ENCODE results near the gene PANK1.

Gene PANK1

GRCh38 chr10:89615112-89615511 is 29.9 kb downstream of the PANK1 start:
- no peak for DNase-seq

DNA sequence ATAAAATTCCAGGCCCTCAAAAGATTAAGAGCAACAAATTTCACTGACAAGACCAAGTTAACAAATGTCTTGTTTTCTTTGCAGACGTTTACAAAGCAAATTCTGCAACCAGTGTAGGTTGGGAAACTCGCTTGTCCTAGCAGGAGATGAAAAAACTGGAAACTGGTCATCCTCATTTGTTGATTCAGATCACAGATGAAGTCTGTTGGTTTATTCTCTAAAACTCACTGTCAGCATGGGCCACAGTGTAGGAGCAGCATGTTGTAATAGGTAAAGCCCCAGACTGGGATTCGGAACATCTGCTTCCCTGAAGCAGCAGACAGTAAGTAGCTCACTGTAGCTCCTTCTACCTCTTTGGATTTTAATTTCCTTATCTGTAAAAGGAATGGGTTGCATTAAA is 31.5 kb downstream of the PANK1 start:
- DNase-seq, result no peak

DNA sequence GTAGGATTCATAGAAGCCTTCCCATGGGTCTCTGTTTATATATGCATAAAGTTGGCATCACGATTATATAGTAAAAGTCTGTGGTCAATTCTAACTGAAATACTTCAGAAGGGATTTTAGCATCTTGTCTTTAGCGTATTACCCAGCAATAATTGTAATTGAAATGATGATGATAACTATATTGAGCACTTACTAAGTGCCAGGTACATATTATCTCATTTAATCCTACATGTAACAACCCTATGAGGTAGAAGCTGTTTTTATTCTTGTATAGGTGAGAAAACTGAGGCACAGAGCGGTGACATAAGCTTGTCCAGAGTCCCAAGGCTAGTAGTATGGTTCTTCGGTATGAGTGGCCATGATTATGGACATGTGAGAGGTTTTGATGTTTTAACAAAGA is 33.8 kb downstream of the PANK1 start:
- DNase-seq, result no peak

GRCh38 chr10:89609833-89610346 is 35.2 kb downstream of the PANK1 start:
- no peak for DNase-seq

- DNase-seq, result no peak
Observed at GRCh38 chr10:89604200-89604599, 40.8 kb downstream of the PANK1 start.

DNA sequence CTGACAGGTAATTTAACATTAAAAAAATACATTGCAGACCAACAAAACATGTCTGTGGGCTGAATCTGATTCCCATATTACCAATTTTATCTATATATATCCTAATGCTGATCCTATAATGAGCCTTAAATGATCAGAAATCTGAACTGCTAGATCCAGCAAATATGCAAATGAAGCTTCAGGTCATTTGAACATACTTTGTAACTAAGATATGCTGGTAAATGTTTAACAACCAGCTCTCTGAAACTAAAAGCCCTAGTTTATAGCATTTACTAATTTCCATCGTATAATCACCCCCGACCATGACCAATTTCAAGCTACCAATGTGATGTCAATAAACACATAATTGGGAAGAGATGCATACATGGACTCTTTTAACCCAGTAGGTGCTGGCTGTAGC is 42.1 kb downstream of the PANK1 start:
- no peak for DNase-seq

DNA sequence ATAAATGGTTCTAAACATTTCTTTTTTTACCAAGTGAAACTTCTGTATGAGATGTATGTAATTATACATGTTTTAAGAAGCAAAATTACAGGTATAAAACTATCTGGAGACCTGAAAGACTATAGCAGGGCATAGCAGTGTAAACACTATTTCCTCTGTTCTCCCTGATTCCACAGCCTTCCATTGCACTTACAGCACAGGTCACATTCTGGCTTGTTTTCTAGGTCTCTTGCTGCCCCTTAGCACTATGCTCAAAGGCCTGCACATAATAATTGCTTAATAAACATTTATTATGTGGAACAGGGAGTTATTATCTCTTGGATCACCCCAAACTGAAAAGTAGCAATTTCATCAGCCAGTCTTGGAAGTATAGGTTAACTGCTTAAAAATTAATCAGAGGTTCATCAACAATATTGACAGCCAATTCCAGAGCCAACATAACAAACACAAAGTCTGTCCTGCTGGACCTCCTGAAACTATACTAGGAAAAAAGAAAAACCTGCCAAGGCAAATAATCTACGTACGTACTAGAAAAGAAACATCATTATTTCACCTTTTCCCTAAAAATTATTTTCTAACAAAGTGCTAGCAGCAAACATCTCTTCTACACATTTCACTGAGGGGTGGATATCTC is 43.2 kb downstream of the PANK1 start:
- DNase-seq, result no peak

DNA sequence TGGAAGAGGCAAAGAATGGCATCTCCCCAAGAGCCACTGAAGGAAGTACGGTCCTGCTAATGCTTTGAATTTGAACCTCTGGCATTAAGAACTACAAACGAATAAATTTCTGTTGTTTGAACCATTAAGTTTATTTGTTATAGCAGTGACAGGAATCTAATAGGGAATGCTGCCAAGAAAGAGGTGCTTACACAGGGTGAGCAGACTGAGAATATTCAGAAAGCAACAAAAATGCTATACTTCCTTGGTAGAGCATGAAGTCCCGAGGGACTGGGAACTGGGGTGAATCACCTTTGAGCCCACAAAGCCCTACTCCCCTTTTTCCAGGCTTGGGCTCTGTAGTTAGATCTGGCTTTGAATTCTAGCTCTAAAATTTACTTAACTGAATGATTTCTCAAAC is 45.0 kb downstream of the PANK1 start:
- no peak for DNase-seq

DNA sequence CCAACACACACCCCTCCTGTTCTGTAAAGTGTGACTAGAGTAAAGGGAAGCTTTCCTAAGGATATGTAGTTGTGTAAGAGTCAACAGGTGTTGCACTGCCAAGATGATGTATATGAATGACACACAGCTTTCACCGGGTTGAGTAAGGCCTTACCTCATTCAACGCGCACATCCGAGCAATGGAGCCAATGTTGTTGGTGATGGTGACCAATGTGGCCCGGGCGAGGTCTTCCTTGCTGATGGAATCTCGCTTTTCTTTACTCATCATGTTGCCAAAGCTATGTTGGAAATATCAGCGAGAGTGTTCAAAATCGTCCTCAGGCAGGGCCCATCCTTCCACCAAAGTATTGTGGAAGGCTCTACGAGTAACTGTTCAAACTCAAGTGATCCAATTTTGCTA is 52.0 kb downstream of the PANK1 start:
- no peak for DNase-seq

- no peak for DNase-seq
Observed at GRCh38 chr10:89592539-89592938, 52.5 kb downstream of the PANK1 start.

- no peak for DNase-seq
Observed at GRCh38 chr10:89591796-89592271, 53.2 kb downstream of the PANK1 start.

DNA sequence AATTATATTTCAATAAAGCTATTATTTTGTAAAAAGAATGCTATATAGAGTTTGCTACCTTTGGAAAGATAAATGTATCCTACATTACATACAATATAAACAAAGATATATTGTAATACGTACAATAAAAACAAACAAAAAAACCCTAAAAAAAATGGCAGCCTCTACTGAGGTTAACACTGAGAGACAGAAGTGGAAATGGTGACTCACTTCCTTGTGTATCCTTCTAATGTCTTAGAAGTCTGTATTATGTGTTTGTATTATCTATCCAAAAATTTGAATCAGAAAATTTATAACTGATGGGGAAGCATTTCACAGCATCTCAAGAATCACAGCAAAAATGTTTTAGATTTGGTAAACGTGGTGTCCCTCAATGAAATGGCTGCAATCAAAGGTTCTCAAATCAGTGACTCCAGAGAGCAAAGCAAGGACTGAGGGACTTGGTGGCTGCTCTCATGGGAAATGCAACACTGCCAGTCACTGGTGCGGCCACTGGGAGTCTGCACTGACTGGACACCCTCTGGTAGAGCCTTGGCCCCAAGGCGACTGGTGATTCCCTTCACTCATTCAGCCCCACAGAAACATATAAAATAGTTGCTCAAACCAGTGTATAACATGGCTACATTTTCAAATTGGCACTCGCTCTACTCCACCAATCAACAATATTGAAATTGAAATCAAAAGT is 53.8 kb downstream of the PANK1 start:
- no peak for DNase-seq

DNA sequence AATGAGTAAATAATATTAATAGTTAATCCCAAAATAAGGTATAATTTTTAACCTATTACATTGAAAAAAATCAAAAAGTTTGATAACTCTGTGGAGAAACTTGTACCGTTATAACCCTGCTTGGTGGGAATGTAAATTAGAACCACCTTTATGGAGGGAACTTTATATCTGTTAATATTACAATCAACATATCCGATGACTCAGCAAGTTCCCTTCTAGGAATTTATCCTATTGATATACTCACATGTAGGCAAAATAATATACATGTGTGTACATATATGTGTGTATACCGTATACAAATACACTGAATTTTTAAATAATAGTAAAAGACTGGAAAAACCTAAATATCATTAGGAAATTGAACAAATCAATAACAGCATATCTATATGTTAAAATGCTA is 54.7 kb downstream of the PANK1 start:
- DNase-seq, result no peak

DNA sequence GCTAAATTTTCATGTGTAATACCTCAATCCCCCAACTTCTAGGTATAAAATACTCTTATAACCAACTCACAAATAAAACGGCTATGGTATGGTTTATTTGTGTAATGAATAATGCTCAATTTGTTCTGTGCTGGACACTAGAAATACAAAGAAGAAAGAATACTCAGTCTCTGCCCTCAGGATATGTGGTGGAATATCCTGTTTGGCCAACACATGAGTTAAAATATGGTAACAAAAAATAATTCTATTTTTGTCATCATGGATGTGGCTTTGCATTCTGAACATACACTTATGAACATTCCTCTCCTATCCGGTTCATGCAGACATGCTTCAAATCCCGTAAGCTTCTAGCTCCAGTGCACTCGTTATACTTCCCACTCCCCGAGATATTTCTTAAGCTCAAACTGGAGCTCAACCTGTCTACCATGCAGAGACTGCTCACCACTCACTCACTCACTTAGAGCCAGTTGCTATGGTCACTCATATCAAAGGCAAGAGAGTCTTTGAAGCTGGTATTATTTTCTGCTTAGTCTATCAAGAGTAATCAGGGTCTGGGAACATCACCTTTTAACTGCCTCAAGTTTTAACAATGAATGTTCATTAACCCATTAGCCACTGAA is 55.8 kb downstream of the PANK1 start:
- no peak for DNase-seq

- no peak for DNase-seq
Observed at GRCh38 chr10:89588671-89589070, 56.4 kb downstream of the PANK1 start.

DNA sequence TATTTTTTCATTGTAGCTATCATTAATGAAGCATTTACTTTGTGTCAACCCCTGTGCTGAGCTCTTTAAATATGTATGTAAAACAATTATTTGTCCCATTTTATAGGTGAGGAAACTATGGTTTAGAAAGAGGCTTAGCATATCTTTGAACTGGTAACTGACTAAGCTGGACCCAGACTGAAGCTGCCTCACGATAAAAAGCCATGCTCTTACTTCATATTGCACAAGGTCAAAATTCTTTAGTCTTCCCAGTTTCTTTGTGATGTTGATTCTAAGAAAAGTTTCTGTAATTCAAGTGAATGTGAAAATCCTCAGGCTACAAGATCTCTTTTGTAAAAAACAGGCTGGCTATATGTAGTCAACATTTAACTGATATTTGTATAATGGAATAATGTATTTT is 63.0 kb downstream of the PANK1 start:
- no peak for DNase-seq

DNA sequence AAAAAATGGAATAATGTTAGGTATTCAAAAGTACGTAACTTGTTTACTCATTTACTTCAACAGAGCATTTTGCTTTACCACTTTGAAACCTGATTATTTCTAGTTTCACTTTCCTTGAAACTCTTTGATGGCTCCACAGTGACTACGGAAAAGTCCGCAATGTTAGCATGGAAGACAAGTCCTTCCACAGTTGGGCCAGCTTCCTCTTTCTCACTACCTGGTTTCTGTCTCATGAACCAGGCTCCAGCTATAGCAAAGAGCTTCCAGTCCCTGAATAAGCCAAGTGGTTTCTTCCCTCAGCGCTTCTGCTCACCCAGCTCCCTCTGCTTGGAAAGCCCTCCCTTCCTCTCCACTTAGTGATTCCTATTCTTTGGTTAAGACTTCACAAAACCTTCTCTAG is 64.8 kb downstream of the PANK1 start:
- no peak for DNase-seq

DNA sequence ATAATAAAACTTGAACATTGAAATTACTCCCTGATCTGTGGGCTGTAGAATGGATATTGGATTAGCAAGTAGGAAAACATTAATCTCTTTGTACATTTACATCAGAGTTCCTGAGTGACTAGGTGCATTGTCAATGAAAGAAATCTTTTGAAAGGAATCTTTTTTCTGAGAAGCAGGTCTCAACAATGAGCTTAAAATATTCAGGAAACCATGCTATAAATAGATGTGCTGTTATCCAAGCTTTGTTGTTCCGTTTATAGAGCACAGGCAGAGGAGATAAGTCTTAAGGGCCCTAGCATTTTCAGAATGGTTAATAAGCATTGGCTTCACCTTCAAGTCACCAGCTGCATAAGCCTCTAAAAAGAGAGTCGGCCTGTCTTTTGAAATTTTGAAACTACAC is 68.3 kb downstream of the PANK1 start:
- no peak for DNase-seq

- no peak for DNase-seq
Observed at GRCh38 chr10:89576022-89576421, 69.0 kb downstream of the PANK1 start.

GRCh38 chr10:89575031-89575430 is 70.0 kb downstream of the PANK1 start:
- DNase-seq, result no peak

- DNase-seq, result no peak
Observed at GRCh38 chr10:89574368-89574767, 70.7 kb downstream of the PANK1 start.

DNA sequence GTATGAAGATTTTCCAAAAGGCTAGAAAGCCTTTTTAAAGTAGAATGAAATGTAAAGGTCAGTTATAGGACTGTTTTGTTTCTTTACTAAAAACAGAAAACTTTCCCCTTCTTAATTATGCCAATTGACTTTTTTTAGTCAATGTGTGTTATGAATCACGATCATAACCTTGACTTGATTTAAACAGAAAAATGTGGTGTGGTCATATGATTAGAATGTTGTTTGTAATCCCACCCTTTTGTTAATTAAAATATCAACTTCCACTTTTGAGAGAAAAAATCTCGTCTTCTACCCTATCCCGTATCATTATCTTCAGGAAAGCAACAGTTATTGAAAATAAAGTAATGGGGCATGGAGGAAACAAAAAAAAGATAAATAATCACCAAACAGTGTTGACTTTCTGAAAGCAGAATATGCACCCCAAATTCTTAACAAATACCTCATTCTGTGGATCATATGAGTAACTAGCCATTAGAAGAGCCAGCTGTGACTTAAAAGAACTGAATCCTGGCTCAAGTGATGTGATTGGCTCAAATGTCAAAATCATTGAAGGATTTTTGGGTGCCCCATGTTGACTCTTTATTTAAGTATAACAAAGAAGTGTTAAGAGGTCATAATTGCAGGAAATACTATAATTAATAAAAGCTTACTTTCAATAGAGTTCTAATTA is 77.3 kb downstream of the PANK1 start:
- DNase-seq, result no peak

DNA sequence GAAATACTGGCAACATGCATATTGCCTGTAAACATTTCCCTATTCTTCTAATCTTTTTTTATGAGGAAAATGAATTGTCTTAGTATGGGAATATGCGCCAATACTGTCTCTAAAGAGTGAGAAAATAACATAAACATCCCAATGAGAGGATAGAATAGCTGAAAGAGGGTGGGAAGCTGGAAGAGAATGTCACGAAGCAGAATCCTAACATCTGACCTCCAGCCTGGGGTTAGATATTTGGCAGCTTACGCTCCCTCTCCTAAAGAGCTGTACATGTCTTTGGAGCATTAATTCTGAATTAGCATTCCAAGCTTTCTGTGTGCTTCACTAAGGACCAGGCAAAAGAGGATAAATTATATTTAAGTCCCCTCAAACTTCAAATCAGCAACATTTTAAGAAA is 78.0 kb downstream of the PANK1 start:
- DNase-seq, result no peak

All from NCI-H510A treated with DMSO at 0.1 percent for 48 hours (cell line).